Nephron (organoid): Measurements from ENCODE around the gene KLHDC9.

Experiments used
- H3K27ac Mint-ChIP-seq, 3 experiments: 2 replicates each; pipeline ENCODE4 v1.8.0; 2020; ENCODE audit warnings: mixed read lengths in 3 of 3, mild to moderate bottlenecking in 2 of 3, moderate library complexity in 1 of 3
- H3K27me3 Mint-ChIP-seq: 2 replicates; pipeline ENCODE4 v1.8.0; 2021; ENCODE audit warnings: low read depth, mild to moderate bottlenecking, moderate library complexity, mixed read lengths
- H3K36me3 Mint-ChIP-seq: 2 replicates; pipeline ENCODE4 v1.8.0; 2020; ENCODE audit warnings: low read depth, mixed read lengths
- H3K4me1 Mint-ChIP-seq: 2 replicates; pipeline ENCODE4 v1.8.0; 2020; ENCODE audit warnings: mixed read lengths
- H3K4me3 Mint-ChIP-seq, 3 experiments: 2 replicates each; pipeline ENCODE4 v1.8.0; 2020; ENCODE audit warnings: mild to moderate bottlenecking in 3 of 3, mixed read lengths in 3 of 3, moderate library complexity in 2 of 3
- H3K9me3 Mint-ChIP-seq: 2 replicates; pipeline ENCODE4 v1.8.0; 2020; ENCODE audit warnings: mixed read lengths
- TF ChIP-seq, protein P1 (sequence below), 3 experiments: fragments of 200-600 bp; sonication (generic); IDR thresholded peaks; one replicate each; pipeline ENCODE4 v1.5.0; 2021; ENCODE audit warnings: antibody characterized with exemption in 3 of 3; ENCODE audit not compliant: unreplicated experiment in 3 of 3

Gene KLHDC9

GRCh38 chr1:161080441-161081405 lies 17.4 kb upstream of the KLHDC9 start:
- Mint-ChIP-seq H3K4me3 (no peak overlapping the region), H3K27me3 (peaks cover under 1% of the 10 kb centered on the region), H3K27ac (no peak overlapping the region), H3K4me1 (no peaks in the 10 kb centered on the region), H3K36me3 (no peaks in the 10 kb centered on the region), H3K9me3 (no peaks in the 10 kb centered on the region)
- TF ChIP-seq, protein P1, sequence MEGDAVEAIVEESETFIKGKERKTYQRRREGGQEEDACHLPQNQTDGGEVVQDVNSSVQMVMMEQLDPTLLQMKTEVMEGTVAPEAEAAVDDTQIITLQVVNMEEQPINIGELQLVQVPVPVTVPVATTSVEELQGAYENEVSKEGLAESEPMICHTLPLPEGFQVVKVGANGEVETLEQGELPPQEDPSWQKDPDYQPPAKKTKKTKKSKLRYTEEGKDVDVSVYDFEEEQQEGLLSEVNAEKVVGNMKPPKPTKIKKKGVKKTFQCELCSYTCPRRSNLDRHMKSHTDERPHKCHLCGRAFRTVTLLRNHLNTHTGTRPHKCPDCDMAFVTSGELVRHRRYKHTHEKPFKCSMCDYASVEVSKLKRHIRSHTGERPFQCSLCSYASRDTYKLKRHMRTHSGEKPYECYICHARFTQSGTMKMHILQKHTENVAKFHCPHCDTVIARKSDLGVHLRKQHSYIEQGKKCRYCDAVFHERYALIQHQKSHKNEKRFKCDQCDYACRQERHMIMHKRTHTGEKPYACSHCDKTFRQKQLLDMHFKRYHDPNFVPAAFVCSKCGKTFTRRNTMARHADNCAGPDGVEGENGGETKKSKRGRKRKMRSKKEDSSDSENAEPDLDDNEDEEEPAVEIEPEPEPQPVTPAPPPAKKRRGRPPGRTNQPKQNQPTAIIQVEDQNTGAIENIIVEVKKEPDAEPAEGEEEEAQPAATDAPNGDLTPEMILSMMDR (IDR thresholded peaks at IDR 0.05; ENCODE audit: unreplicated experiment in 3 of 3) = no peak

GRCh38 chr1:161081519-161081918 lies 16.6 kb upstream of the KLHDC9 start:
- no peaks in the 10 kb centered on the region for H3K36me3 Mint-ChIP-seq
- TF ChIP-seq, protein P1 (IDR thresholded peaks at IDR 0.05; ENCODE audit: unreplicated experiment in 3 of 3) = no peak

GRCh38 chr1:161082483-161082882 lies 15.7 kb upstream of the KLHDC9 start:
- no peaks in the 10 kb centered on the region for H3K9me3 Mint-ChIP-seq
- H3K27ac Mint-ChIP-seq = peak overlapping the region in 1 of 3 experiments; percentile 59
- no peak overlapping the region for H3K4me3 Mint-ChIP-seq
- no peaks in the 10 kb centered on the region for H3K36me3 Mint-ChIP-seq
- no peaks in the 10 kb centered on the region for H3K4me1 Mint-ChIP-seq
- peaks cover 4% of the 10 kb centered on the region for H3K27me3 Mint-ChIP-seq
- TF ChIP-seq, protein P1 (IDR thresholded peaks at IDR 0.05; ENCODE audit: unreplicated experiment in 3 of 3) = no peak

More at GRCh38 chr1:161081519-161081918, 16.6 kb upstream of the KLHDC9 start:
- Mint-ChIP-seq H3K27ac (no peak overlapping the region), H3K27me3 (peaks cover 4% of the 10 kb centered on the region), H3K9me3 (no peaks in the 10 kb centered on the region), H3K4me3 (no peak overlapping the region), H3K4me1 (no peaks in the 10 kb centered on the region)

GRCh38 chr1:161082996-161083747 lies 15.0 kb upstream of the KLHDC9 start:
- Mint-ChIP-seq H3K36me3 (no peaks in the 10 kb centered on the region), H3K27me3 (peaks cover 4% of the 10 kb centered on the region), H3K9me3 (no peaks in the 10 kb centered on the region), H3K4me1 (no peaks in the 10 kb centered on the region), H3K4me3 (no peak overlapping the region), H3K27ac (peak overlapping the region in 1 of 3 experiments; percentile 59)
- TF ChIP-seq, protein P1 (IDR thresholded peaks at IDR 0.05; ENCODE audit: unreplicated experiment in 3 of 3) = no peak

- no peak overlapping the region for H3K4me3 Mint-ChIP-seq
- no peaks in the 10 kb centered on the region for H3K36me3 Mint-ChIP-seq
- H3K27me3 Mint-ChIP-seq = peaks cover 4% of the 10 kb centered on the region
- TF ChIP-seq, protein P1 (IDR thresholded peaks at IDR 0.05; ENCODE audit: unreplicated experiment in 3 of 3) = no peak
- H3K27ac Mint-ChIP-seq = peak overlapping the region in 1 of 3 experiments; percentile 5
- no peaks in the 10 kb centered on the region for H3K4me1 Mint-ChIP-seq
- no peaks in the 10 kb centered on the region for H3K9me3 Mint-ChIP-seq
Observed at GRCh38 chr1:161083748-161084596, 14.2 kb upstream of the KLHDC9 start.
